SK-N-SH (cell line): ENCODE measurements around the gene WDR27. TPM values are rescaled to one million over a fixed set of nuclear protein-coding genes. Genes with fewer than 3 reads are reported as not detected.

Source experiments
- CTCF ChIA-PET: fragments of 300-600, 350-600 bp; formaldehyde crosslinking; extraction: SDS; loops from one replicate; lab custom pipeline; 2021; lab: Yijun Ruan, JAX
- POLR2A ChIA-PET: fragments of 350-600 bp; sonication (Branson Sonifier 250); formaldehyde crosslinking; extraction: SDS; loops from one replicate; lab custom pipeline; 2020; ENCODE audit warnings: antibody characterized with exemption, inconsistent platforms; lab: Yijun Ruan, JAX
- DNase-seq: peaks from one replicate; pipeline ENCODE4 v3.0.0; 2012
- H2AFZ ChIP-seq: fragments of 200-600 bp; sonication (generic); 2 replicates; pipeline ENCODE4 v1.8.1; 2016; ENCODE audit warnings: antibody characterized with exemption, mild to moderate bottlenecking, low read depth
- H3F3A ChIP-seq: fragments of 200-600 bp; sonication (generic); replicated peaks from 2 replicates; pipeline ENCODE3; 2016; ENCODE audit warnings: antibody characterized with exemption, mild to moderate bottlenecking; ENCODE audit not compliant: insufficient read depth
- H3K27ac ChIP-seq, 2 experiments: fragments of 200-500 bp in 1 of 2; fragments of 200-600 bp in 1 of 2; sonication (Bioruptor generic) in 1 of 2; sonication (generic), shearing (Covaris generic) in 1 of 2; 2 replicates each; pipeline versions ENCODE4 v1.5.1 to v1.6.1; 2014 to 2016; ENCODE audit warnings: low read depth in 2 of 2, inconsistent platforms in 1 of 2, low read length in 1 of 2, mild to moderate bottlenecking in 1 of 2, mixed read lengths in 1 of 2
- H3K27me3 ChIP-seq: fragments of 200-600 bp; sonication (generic), shearing (Covaris generic); 2 replicates; pipeline ENCODE4 v1.6.1; 2016; ENCODE audit warnings: mixed run types; ENCODE audit not compliant: insufficient read depth
- H3K36me3 ChIP-seq, 2 experiments: fragments of 200-500 bp in 1 of 2; fragments of 200-600 bp in 1 of 2; sonication (Bioruptor generic) in 1 of 2; sonication (generic) in 1 of 2; replicated peaks in 1 of 2; 2 replicates each; pipeline versions ENCODE3 to v1.5.1; 2014 to 2016; ENCODE audit warnings: low read length in 1 of 2, mild to moderate bottlenecking in 1 of 2; ENCODE audit not compliant: insufficient read depth in 2 of 2, control insufficient read depth in 1 of 2
- H3K4me1 ChIP-seq, 2 experiments: fragments of 200-500 bp in 1 of 2; fragments of 200-600 bp in 1 of 2; sonication (Bioruptor generic) in 1 of 2; sonication (generic), shearing (Covaris generic) in 1 of 2; 2 replicates each; pipeline versions ENCODE4 v1.5.1 to v1.6.1; 2014 to 2016; ENCODE audit warnings: low read depth in 1 of 2, low read length in 1 of 2, mixed run types in 1 of 2; ENCODE audit not compliant: insufficient read depth in 2 of 2, control insufficient read depth in 1 of 2
- H3K4me2 ChIP-seq: fragments of 200-600 bp; sonication (generic), shearing (Covaris generic); 2 replicates; pipeline ENCODE4 v1.6.1; 2017; ENCODE audit warnings: mixed run types
- H3K4me3 ChIP-seq, 2 experiments: fragments of 200-500 bp in 1 of 2; fragments of 200-600 bp in 1 of 2; sonication (Bioruptor generic) in 1 of 2; sonication (generic), shearing (Covaris generic) in 1 of 2; 2 replicates each; pipeline versions ENCODE4 v1.5.1 to v1.8.1; 2014 to 2016; ENCODE audit warnings: low read depth in 2 of 2, inconsistent platforms in 1 of 2, low read length in 1 of 2, mild to moderate bottlenecking in 1 of 2, mixed read lengths in 1 of 2, moderate library complexity in 1 of 2
- H3K79me2 ChIP-seq: fragments of 200-600 bp; sonication (generic); 2 replicates; pipeline ENCODE4 v1.8.1; 2017; ENCODE audit warnings: mild to moderate bottlenecking; ENCODE audit not compliant: insufficient read depth
- H3K9ac ChIP-seq: fragments of 200-600 bp; sonication (generic); 2 replicates; pipeline ENCODE4 v1.6.1; 2017; ENCODE audit warnings: mixed run types
- H3K9me2 ChIP-seq: fragments of 200-600 bp; sonication (generic); 2 replicates; pipeline ENCODE4 v1.6.1; 2017; ENCODE audit warnings: mixed run types
- H3K9me3 ChIP-seq: fragments of 200-600 bp; sonication (generic); 2 replicates; pipeline ENCODE4 v1.6.1; 2017; ENCODE audit warnings: mixed run types, mild to moderate bottlenecking, moderate library complexity
- H4K20me1 ChIP-seq: fragments of 200-600 bp; sonication (generic); 2 replicates; pipeline ENCODE4 v1.6.1; 2017; ENCODE audit warnings: mild to moderate bottlenecking, mixed run types; ENCODE audit not compliant: insufficient read depth
- GABPA ChIP-seq: IDR thresholded peaks from 2 replicates; pipeline ENCODE4 v1.4.0; 2012; ENCODE audit warnings: low read depth, mild to moderate bottlenecking
- GATA2 ChIP-seq: sonication (generic); formaldehyde crosslinking; IDR thresholded peaks from 2 replicates; pipeline ENCODE4 v1.5.0; 2020; ENCODE audit warnings: mild to moderate bottlenecking, missing genetic modification reagents
- MEF2A ChIP-seq: IDR thresholded peaks from 2 replicates; pipeline ENCODE4 v1.4.0; 2012; ENCODE audit warnings: low read depth, borderline replicate concordance
- MXI1 ChIP-seq: IDR thresholded peaks from 2 replicates; pipeline ENCODE4 v1.6.1; 2012; ENCODE audit warnings: mild to moderate bottlenecking, low read depth, low read length, improper control_type of control experiment
- NRF1 ChIP-seq: IDR thresholded peaks from 2 replicates; pipeline ENCODE4 v1.6.1; 2012; ENCODE audit warnings: low read depth, mild to moderate bottlenecking, low read length
- POLR2AphosphoS5 ChIP-seq: IDR thresholded peaks from 2 replicates; pipeline ENCODE4 v1.6.1; 2012; ENCODE audit warnings: low read depth, low read length
- RAD21 ChIP-seq: IDR thresholded peaks from 2 replicates; pipeline ENCODE4 v1.6.1; 2012; ENCODE audit warnings: mild to moderate bottlenecking, low read length
- RXRA ChIP-seq: IDR thresholded peaks from 2 replicates; pipeline ENCODE4 v1.4.0; 2012; ENCODE audit warnings: low read depth, mild to moderate bottlenecking, borderline replicate concordance
- SMC3 ChIP-seq: IDR thresholded peaks from 2 replicates; pipeline ENCODE4 v1.6.1; 2012; ENCODE audit warnings: low read depth, low read length, improper control_type of control experiment
- TAF1 ChIP-seq: IDR thresholded peaks from 2 replicates; pipeline ENCODE4 v1.6.1; 2012; ENCODE audit warnings: low read depth, mild to moderate bottlenecking, low read length, moderate library complexity, borderline replicate concordance
- TCF12 ChIP-seq: IDR thresholded peaks from 2 replicates; pipeline ENCODE4 v1.4.0; 2012
- TEAD4 ChIP-seq: IDR thresholded peaks from 2 replicates; pipeline ENCODE4 v1.4.0; 2012; ENCODE audit warnings: mild to moderate bottlenecking, borderline replicate concordance; ENCODE audit not compliant: insufficient read depth
- YY1 ChIP-seq: IDR thresholded peaks from 2 replicates; pipeline ENCODE4 v1.4.0; 2012; ENCODE audit warnings: low read depth, mild to moderate bottlenecking
- WGBS: methylation state at CpG from one replicate; pipeline ENCODE4 v1.1.6; 2017; ENCODE audit warnings: low lambda C conversion rate; 5-methylcytosine and 5-hydroxymethylcytosine counted together
- polyA plus RNA-seq, 3 experiments: library from polyadenylated mRNA; depleted of rRNA; stranded (reverse); fragments of >200 nt; gene quantifications; 2 replicates each; pipeline ENCODE4 v1.2.3, GENCODE V29; 2012
- TF ChIP-seq, protein P1 (sequence below): fragments of 200-600 bp; sonication (generic); IDR thresholded peaks from 2 replicates; pipeline ENCODE4 v1.6.1; 2017; ENCODE audit warnings: antibody characterized with exemption, mild to moderate bottlenecking, moderate library complexity
- TF ChIP-seq, protein P2 (sequence below): IDR thresholded peaks from 2 replicates; pipeline ENCODE4 v1.4.0; 2012; ENCODE audit warnings: low read depth, borderline replicate concordance
- TF ChIP-seq, protein P3 (sequence below): fragments of 150-350 bp; IDR thresholded peaks from 2 replicates; pipeline ENCODE4 v1.6.1; 2017; ENCODE audit warnings: antibody characterized with exemption, low read length, low read depth, borderline replicate concordance
- TF ChIP-seq, protein P4 (sequence below): fragments of 150-350 bp; IDR thresholded peaks from 2 replicates; pipeline ENCODE4 v1.6.1; 2016; ENCODE audit warnings: mild to moderate bottlenecking, low read depth, low read length
- TF ChIP-seq, protein P5 (sequence below): IDR thresholded peaks from 2 replicates; pipeline ENCODE4 v1.6.1; 2012; ENCODE audit warnings: mild to moderate bottlenecking, low read depth, low read length, moderate library complexity

WDR27 gene
- polyA plus RNA-seq, 1 of the 3 experiments (the other 2 are of a cell fraction) = 55.6 TPM

DNA sequence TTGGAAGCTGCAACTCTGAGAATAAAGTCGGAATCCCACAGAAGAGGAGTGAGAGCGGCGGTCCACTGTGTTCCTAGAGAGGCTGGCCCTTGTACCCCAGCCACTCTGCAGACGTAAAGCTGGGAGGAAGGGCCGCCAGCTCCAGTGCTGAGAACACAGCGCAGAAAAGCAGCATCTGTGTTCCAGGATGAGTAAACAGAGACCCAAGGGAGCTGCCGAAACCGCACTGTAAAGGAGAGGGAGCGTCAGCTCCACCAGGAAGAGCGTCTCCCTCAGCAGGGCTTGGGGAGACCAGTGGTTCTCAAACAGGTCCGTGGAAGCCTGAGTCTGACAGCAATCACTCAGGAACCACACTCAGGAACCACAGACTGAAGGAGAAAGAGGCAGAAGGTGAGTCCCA lies 134.0 kb downstream of the WDR27 start:
- Histone ChIP-seq H3K36me3 (peaks cover 0 to 3% of the 10 kb centered on the region in 2 experiments), H3F3A (peaks cover 5% of the 10 kb centered on the region), H3K4me2 (no peak overlapping the region), H3K9me2 (no peaks in the 10 kb centered on the region), H3K79me2 (no peaks in the 10 kb centered on the region), H3K4me3 (no peak overlapping the region), H4K20me1 (no peaks in the 10 kb centered on the region), H3K9ac (no peak overlapping the region), H2AFZ (no peak overlapping the region), H3K9me3 (no peaks in the 10 kb centered on the region), H3K4me1 (0 out of 4 replicates have a peak, but pooled peaks cover 0 to 4% of the 10 kb centered on the region in 2 experiments), H3K27ac (no peak overlapping the region), H3K27me3 (no peaks in the 10 kb centered on the region)
- WGBS = 80% methylated on average over 8 of the region's 11 CpGs
- TF ChIP-seq TCF12 (no peak), SMC3 (no peak), TEAD4 (no peak), YY1 (no peak), RAD21 (no peak), GABPA (no peak)
- TF ChIP-seq, protein P1, sequence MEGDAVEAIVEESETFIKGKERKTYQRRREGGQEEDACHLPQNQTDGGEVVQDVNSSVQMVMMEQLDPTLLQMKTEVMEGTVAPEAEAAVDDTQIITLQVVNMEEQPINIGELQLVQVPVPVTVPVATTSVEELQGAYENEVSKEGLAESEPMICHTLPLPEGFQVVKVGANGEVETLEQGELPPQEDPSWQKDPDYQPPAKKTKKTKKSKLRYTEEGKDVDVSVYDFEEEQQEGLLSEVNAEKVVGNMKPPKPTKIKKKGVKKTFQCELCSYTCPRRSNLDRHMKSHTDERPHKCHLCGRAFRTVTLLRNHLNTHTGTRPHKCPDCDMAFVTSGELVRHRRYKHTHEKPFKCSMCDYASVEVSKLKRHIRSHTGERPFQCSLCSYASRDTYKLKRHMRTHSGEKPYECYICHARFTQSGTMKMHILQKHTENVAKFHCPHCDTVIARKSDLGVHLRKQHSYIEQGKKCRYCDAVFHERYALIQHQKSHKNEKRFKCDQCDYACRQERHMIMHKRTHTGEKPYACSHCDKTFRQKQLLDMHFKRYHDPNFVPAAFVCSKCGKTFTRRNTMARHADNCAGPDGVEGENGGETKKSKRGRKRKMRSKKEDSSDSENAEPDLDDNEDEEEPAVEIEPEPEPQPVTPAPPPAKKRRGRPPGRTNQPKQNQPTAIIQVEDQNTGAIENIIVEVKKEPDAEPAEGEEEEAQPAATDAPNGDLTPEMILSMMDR = no peak
- TF ChIP-seq, protein P2, sequence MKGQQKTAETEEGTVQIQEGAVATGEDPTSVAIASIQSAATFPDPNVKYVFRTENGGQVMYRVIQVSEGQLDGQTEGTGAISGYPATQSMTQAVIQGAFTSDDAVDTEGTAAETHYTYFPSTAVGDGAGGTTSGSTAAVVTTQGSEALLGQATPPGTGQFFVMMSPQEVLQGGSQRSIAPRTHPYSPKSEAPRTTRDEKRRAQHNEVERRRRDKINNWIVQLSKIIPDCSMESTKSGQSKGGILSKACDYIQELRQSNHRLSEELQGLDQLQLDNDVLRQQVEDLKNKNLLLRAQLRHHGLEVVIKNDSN = no peak
- ChIA-PET CTCF (no interaction called here), POLR2A (no interaction called here)
- DNase-seq = no peak

DNA sequence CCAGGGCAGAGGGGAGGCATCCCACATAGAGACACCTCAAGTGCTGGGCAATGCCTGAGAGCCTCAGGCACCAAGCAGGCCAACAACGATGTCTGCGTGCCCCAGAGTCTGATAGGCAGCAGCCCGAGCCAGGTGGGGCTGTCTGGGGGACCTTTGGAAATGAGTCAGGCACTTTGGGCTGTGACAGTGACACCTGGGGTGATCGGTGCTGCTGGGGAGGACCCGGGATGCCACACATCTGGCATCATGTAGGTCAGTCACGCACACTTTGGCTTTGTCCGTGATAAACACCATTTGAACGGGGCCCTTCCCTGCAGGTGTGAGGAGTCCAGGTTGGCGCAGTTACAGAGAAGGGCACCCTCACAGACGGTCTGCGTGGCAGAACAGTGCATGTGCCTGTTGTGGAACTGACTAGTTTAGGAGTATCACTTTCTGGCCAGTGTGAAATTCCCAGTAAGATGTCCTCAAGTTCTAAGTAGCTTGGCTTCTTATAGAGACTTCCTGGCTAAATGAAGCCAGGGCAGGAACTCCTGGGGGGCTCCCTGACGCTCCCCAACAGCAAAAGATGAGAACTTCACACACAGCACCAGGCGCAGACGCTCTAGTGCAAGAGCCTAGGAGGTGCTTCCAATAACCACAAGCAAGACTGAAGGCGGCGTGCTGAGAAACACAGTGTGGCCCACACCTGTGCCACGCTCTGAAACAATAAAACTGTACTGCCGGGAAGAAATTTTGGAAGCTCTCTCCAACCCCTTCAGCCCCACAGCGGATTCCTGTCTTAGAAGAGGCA lies 134.7 kb downstream of the WDR27 start:
- DNase-seq = no peak
- Histone ChIP-seq H3K9me3 (no peaks in the 10 kb centered on the region), H3K9me2 (no peaks in the 10 kb centered on the region), H3K27me3 (no peaks in the 10 kb centered on the region), H3F3A (peaks cover 5% of the 10 kb centered on the region), H3K79me2 (no peaks in the 10 kb centered on the region), H3K27ac (no peak overlapping the region), H3K4me1 (0 out of 4 replicates have a peak, but pooled peaks cover 0 to 4% of the 10 kb centered on the region in 2 experiments), H3K9ac (no peak overlapping the region), H3K36me3 (peaks cover 0 to 3% of the 10 kb centered on the region in 2 experiments), H3K4me2 (no peak overlapping the region), H3K4me3 (no peak overlapping the region), H2AFZ (no peak overlapping the region), H4K20me1 (no peaks in the 10 kb centered on the region)
- ChIA-PET CTCF (no interaction called here), POLR2A (no interaction called here)
- 90% methylated on average over 15 of the region's 19 CpGs for WGBS
- TF ChIP-seq, protein P3, sequence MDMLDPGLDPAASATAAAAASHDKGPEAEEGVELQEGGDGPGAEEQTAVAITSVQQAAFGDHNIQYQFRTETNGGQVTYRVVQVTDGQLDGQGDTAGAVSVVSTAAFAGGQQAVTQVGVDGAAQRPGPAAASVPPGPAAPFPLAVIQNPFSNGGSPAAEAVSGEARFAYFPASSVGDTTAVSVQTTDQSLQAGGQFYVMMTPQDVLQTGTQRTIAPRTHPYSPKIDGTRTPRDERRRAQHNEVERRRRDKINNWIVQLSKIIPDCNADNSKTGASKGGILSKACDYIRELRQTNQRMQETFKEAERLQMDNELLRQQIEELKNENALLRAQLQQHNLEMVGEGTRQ = no peak
- no peak for TF ChIP-seq NRF1
- no peak for TF ChIP-seq SMC3
- TF ChIP-seq, protein P4, sequence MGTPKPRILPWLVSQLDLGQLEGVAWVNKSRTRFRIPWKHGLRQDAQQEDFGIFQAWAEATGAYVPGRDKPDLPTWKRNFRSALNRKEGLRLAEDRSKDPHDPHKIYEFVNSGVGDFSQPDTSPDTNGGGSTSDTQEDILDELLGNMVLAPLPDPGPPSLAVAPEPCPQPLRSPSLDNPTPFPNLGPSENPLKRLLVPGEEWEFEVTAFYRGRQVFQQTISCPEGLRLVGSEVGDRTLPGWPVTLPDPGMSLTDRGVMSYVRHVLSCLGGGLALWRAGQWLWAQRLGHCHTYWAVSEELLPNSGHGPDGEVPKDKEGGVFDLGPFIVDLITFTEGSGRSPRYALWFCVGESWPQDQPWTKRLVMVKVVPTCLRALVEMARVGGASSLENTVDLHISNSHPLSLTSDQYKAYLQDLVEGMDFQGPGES = no peak
- TF ChIP-seq MXI1 = no peak
- TF ChIP-seq, protein P5, sequence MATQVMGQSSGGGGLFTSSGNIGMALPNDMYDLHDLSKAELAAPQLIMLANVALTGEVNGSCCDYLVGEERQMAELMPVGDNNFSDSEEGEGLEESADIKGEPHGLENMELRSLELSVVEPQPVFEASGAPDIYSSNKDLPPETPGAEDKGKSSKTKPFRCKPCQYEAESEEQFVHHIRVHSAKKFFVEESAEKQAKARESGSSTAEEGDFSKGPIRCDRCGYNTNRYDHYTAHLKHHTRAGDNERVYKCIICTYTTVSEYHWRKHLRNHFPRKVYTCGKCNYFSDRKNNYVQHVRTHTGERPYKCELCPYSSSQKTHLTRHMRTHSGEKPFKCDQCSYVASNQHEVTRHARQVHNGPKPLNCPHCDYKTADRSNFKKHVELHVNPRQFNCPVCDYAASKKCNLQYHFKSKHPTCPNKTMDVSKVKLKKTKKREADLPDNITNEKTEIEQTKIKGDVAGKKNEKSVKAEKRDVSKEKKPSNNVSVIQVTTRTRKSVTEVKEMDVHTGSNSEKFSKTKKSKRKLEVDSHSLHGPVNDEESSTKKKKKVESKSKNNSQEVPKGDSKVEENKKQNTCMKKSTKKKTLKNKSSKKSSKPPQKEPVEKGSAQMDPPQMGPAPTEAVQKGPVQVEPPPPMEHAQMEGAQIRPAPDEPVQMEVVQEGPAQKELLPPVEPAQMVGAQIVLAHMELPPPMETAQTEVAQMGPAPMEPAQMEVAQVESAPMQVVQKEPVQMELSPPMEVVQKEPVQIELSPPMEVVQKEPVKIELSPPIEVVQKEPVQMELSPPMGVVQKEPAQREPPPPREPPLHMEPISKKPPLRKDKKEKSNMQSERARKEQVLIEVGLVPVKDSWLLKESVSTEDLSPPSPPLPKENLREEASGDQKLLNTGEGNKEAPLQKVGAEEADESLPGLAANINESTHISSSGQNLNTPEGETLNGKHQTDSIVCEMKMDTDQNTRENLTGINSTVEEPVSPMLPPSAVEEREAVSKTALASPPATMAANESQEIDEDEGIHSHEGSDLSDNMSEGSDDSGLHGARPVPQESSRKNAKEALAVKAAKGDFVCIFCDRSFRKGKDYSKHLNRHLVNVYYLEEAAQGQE = no peak
- TF ChIP-seq GATA2 = no peak
- TF ChIP-seq RXRA = no peak
- TF ChIP-seq GABPA = no peak
- no peak for TF ChIP-seq TAF1
- no peak for TF ChIP-seq MEF2A
- TF ChIP-seq POLR2AphosphoS5 = no peak
